Mesothelial cell of epicardium (in vitro differentiated cells): ENCODE measurements around the gene RAB39A. TPM values are rescaled to one million over a fixed set of nuclear protein-coding genes. Genes with fewer than 3 reads are reported as not detected.

Experiments used
- DNase-seq, 2 experiments: peaks; one replicate each; pipeline ENCODE4 v3.0.0; 2021; ENCODE audit warnings: low spot score in 2 of 2; ENCODE audit not compliant: unreplicated experiment in 2 of 2
- H3K27ac Mint-ChIP-seq: 2 replicates; pipeline ENCODE4 v1.8.0; 2021; ENCODE audit warnings: mixed read lengths
- H3K27me3 Mint-ChIP-seq: 2 replicates; pipeline ENCODE4 v1.8.0; 2021; ENCODE audit warnings: low read depth, mixed read lengths
- H3K36me3 Mint-ChIP-seq: 2 replicates; pipeline ENCODE4 v1.8.0; 2021; ENCODE audit warnings: mixed read lengths
- H3K4me1 Mint-ChIP-seq: 2 replicates; pipeline ENCODE4 v1.8.0; 2021; ENCODE audit warnings: mixed read lengths
- H3K4me3 Mint-ChIP-seq: 2 replicates; pipeline ENCODE4 v1.8.0; 2021; ENCODE audit warnings: mild to moderate bottlenecking, moderate library complexity, mixed read lengths
- H3K9me3 Mint-ChIP-seq: 2 replicates; pipeline ENCODE4 v1.8.0; 2021; ENCODE audit warnings: mixed read lengths
- total RNA-seq: library from RNA; stranded (reverse); gene quantifications from 3 replicates; pipeline ENCODE4 v1.2.1, GENCODE V29; 2021
- TF ChIP-seq, protein P1 (sequence below): fragments of 200-600 bp; sonication (generic); IDR thresholded peaks from one replicate; pipeline ENCODE4 v1.5.0; 2021; ENCODE audit warnings: antibody characterized with exemption; ENCODE audit not compliant: unreplicated experiment

Gene RAB39A
- total RNA-seq, 1 donor from 2014 or later: 0.36 TPM

DNA sequence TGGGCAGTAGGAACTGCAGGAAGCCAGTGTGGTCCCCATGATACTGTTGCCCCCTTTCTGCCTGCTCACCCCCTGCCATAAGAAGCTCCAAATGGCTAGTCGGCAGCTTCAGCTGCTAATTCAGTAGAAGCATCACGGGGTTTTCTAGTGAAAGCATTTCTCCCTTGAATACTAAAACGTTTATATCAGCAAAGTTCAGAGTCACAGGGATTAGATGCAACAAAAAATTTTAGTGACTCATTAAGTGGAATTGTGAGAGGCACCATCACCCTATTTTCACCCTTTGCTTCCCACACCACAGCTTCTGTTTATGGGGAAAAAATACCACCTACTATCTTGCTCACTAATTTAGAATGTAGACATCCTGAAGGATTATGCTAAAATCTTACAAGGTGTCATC, 25.2 kb downstream of the RAB39A start:
- Mint-ChIP-seq H3K4me3 (no peak overlapping the region), H3K9me3 (no peaks in the 10 kb centered on the region), H3K27me3 (no peaks in the 10 kb centered on the region), H3K36me3 (no peaks in the 10 kb centered on the region), H3K27ac (no peak overlapping the region), H3K4me1 (peaks cover 13% of the 10 kb centered on the region)
- TF ChIP-seq, protein P1, sequence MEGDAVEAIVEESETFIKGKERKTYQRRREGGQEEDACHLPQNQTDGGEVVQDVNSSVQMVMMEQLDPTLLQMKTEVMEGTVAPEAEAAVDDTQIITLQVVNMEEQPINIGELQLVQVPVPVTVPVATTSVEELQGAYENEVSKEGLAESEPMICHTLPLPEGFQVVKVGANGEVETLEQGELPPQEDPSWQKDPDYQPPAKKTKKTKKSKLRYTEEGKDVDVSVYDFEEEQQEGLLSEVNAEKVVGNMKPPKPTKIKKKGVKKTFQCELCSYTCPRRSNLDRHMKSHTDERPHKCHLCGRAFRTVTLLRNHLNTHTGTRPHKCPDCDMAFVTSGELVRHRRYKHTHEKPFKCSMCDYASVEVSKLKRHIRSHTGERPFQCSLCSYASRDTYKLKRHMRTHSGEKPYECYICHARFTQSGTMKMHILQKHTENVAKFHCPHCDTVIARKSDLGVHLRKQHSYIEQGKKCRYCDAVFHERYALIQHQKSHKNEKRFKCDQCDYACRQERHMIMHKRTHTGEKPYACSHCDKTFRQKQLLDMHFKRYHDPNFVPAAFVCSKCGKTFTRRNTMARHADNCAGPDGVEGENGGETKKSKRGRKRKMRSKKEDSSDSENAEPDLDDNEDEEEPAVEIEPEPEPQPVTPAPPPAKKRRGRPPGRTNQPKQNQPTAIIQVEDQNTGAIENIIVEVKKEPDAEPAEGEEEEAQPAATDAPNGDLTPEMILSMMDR: no peak
- DNase-seq: no peak

DNA sequence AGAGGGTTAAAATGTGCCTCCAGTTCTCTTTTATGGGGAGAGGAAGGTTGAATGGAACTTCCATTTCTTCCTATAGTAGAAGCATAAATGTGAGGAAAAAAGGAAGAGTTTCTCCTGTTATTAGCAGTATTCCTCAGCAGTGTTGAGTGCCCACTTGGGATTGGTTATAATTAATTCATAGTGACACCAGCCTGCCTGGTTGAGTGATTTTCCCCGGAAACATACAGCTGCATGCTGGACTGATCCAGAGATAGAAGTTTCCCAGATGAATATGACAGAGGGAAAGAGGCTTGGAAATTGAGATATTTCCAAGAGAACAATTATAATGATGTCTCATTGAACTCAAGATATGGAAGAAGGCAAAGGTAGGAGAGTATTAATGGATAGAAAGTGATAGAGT, 28.3 kb downstream of the RAB39A start:
- Mint-ChIP-seq H3K27ac (peak overlapping the region; percentile 29), H3K36me3 (no peaks in the 10 kb centered on the region), H3K4me1 (peaks cover 16% of the 10 kb centered on the region), H3K9me3 (no peaks in the 10 kb centered on the region), H3K27me3 (no peaks in the 10 kb centered on the region), H3K4me3 (no peak overlapping the region)
- DNase-seq: no peak
- TF ChIP-seq, protein P1: no peak

DNA sequence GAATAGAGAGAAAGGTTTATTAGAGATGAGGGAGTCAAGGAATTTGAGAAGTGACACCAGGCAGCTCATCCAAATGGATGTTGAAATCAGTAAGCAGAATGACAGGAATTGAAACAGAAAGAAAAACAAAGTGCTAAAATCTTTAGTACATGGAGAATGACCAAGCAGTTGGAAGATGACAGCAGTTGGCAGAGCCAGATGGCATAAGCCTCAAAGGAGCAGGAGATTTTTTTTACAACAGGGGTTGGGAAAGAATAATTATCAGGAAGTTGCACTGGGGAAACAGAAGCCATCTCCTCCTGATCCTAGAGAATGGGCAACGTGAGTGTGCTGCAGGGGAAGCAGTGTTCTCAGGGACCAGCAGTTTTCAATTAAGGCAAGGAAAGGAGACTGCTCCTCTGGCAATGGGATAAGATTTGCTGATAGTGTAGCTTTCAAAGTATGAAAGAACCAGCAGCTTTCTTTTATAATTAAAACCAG, 28.9 kb downstream of the RAB39A start:
- TF ChIP-seq, protein P1: no peak
- no peaks in the 10 kb centered on the region for H3K9me3 Mint-ChIP-seq
- H3K27me3 Mint-ChIP-seq: no peaks in the 10 kb centered on the region
- no peak for DNase-seq
- H3K36me3 Mint-ChIP-seq: no peaks in the 10 kb centered on the region
- peaks cover 20% of the 10 kb centered on the region for H3K4me1 Mint-ChIP-seq
- no peak overlapping the region for H3K4me3 Mint-ChIP-seq
- H3K27ac Mint-ChIP-seq: peak overlapping the region; percentile 29

DNA sequence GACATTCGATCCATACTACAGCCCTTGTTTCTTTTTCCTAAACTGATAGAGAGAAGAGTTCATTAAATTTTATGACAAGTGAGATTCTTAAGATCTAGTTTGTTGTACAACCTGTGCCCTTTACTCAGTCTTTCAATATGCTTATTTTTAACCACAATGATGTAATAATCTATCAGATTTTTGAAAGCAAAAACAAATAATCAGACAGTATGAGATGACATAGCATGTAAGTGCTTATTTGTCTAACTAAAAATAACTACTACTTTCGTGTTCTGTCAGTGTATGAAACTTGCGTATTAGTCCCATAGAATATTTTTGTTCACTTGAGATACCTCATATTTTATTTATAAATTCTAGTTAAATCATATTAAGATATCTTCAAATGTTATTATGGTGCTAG, 33.2 kb downstream of the RAB39A start:
- Mint-ChIP-seq H3K27me3 (no peaks in the 10 kb centered on the region), H3K9me3 (no peaks in the 10 kb centered on the region), H3K27ac (no peak overlapping the region), H3K4me1 (peaks cover 25% of the 10 kb centered on the region), H3K4me3 (no peak overlapping the region), H3K36me3 (no peaks in the 10 kb centered on the region)
- TF ChIP-seq, protein P1: no peak
- DNase-seq: no peak

DNA sequence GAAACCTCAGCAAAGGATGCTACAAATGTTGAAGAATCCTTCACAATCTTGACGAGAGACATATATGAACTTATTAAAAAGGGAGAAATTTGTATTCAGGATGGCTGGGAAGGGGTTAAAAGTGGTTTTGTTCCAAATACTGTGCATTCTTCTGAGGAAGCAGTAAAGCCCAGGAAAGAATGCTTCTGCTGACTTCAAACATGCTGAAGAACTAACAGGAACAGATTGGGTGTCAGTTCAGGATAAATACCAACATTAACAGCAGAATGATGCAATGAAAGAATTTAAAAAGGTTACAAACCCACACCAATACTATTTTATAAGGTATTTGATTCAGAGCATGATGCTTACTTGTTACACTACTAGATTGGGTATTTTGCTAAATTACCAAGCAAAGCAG, 33.9 kb downstream of the RAB39A start:
- H3K27ac Mint-ChIP-seq: no peak overlapping the region
- no peak for DNase-seq

More for the DNA sequence above, 33.9 kb downstream of the RAB39A start:
- no peaks in the 10 kb centered on the region for H3K27me3 Mint-ChIP-seq
- H3K4me3 Mint-ChIP-seq: no peak overlapping the region
- H3K36me3 Mint-ChIP-seq: no peaks in the 10 kb centered on the region
- TF ChIP-seq, protein P1: no peak
- peaks cover 18% of the 10 kb centered on the region for H3K4me1 Mint-ChIP-seq
- no peaks in the 10 kb centered on the region for H3K9me3 Mint-ChIP-seq
